DOHH2 (cell line): ENCODE data around the gene AMZ1.

Experiments used
- H3F3A ChIP-seq: fragments of 200-600 bp; sonication (generic), shearing (Covaris generic); 2 replicates; pipeline ENCODE4 v1.6.0; 2016; ENCODE audit warnings: antibody characterized with exemption, mild to moderate bottlenecking; ENCODE audit not compliant: control insufficient read depth, insufficient read depth
- H3K27ac ChIP-seq: fragments of 200-600 bp; sonication (generic); 2 replicates; pipeline ENCODE4 v1.5.1; 2014; ENCODE audit warnings: low read depth, mild to moderate bottlenecking, low read length, moderate library complexity
- H3K27me3 ChIP-seq: fragments of 200-600 bp; sonication (generic); 2 replicates; pipeline ENCODE4 v1.6.1; 2014; ENCODE audit warnings: mild to moderate bottlenecking, low read length, mixed read lengths; ENCODE audit not compliant: control insufficient read depth
- H3K36me3 ChIP-seq: fragments of 200-600 bp; sonication (generic); 2 replicates; pipeline ENCODE4 v1.6.1; 2014; ENCODE audit warnings: mild to moderate bottlenecking, low read length, moderate library complexity, mixed read lengths; ENCODE audit not compliant: control insufficient read depth
- H3K4me1 ChIP-seq: fragments of 200-600 bp; sonication (generic); 2 replicates; pipeline ENCODE4 v1.6.1; 2014; ENCODE audit warnings: mild to moderate bottlenecking, low read length, mixed read lengths; ENCODE audit not compliant: control insufficient read depth
- H3K4me2 ChIP-seq: fragments of 200-600 bp; sonication (generic); 2 replicates; pipeline ENCODE4 v1.6.0; 2014; ENCODE audit warnings: mild to moderate bottlenecking, low read length, moderate library complexity
- H3K4me3 ChIP-seq: fragments of 200-600 bp; sonication (generic); 2 replicates; pipeline ENCODE4 v1.5.1; 2014; ENCODE audit warnings: mild to moderate bottlenecking, low read length, mixed read lengths
- H3K79me2 ChIP-seq: fragments of 200-600 bp; sonication (generic); 2 replicates; pipeline ENCODE4 v1.6.1; 2014; ENCODE audit warnings: mild to moderate bottlenecking, low read length, mixed read lengths; ENCODE audit not compliant: control insufficient read depth
- H3K9me2 ChIP-seq: fragments of 200-600 bp; sonication (generic); replicated peaks from 2 replicates; pipeline ENCODE4 v1.6.1; 2014; ENCODE audit warnings: mild to moderate bottlenecking, low read length, mixed read lengths; ENCODE audit not compliant: control insufficient read depth
- H3K9me3 ChIP-seq: fragments of 200-600 bp; sonication (generic); 2 replicates; pipeline ENCODE4 v1.6.1; 2014; ENCODE audit warnings: antibody characterized with exemption, low read length, mixed read lengths; ENCODE audit not compliant: control insufficient read depth, insufficient read depth
- H4K20me1 ChIP-seq: fragments of 200-600 bp; sonication (generic); 2 replicates; pipeline ENCODE4 v1.6.0; 2014; ENCODE audit warnings: low read depth, mild to moderate bottlenecking, antibody characterized with exemption, low read length, moderate library complexity; ENCODE audit not compliant: control insufficient read depth, insufficient read depth
- CTCF ChIP-seq: fragments of 200-600 bp; sonication (generic); IDR thresholded peaks from one replicate; pipeline ENCODE4 v1.5.1; 2014; ENCODE audit warnings: antibody characterized with exemption, mild to moderate bottlenecking, low read depth, low read length; ENCODE audit not compliant: poor library complexity, severe bottlenecking
- EZH2phosphoT487 ChIP-seq: fragments of 200-600 bp; sonication (generic); IDR thresholded peaks from 2 replicates; pipeline ENCODE4 v1.6.1; 2017; ENCODE audit warnings: borderline replicate concordance, mild to moderate bottlenecking, antibody characterized with exemption, low read length, moderate library complexity, mixed read lengths

AMZ1 gene

GRCh38 chr7:2719007-2719406 is 31.0 kb downstream of the AMZ1 start:
- H4K20me1 ChIP-seq = peaks cover 18% of the 10 kb centered on the region; the same call in 1 of the 2 replicates
- no peaks in the 10 kb centered on the region for H3K79me2 ChIP-seq
- H3K36me3 ChIP-seq = no peaks in the 10 kb centered on the region
- H3K9me3 ChIP-seq = no peaks in the 10 kb centered on the region
- no peak overlapping the region for H3K4me3 ChIP-seq
- H3K4me1 ChIP-seq = peaks cover 37% of the 10 kb centered on the region
- peak; percentile 97 for TF ChIP-seq CTCF
- TF ChIP-seq EZH2phosphoT487 = no peak
- peaks cover 43% of the 10 kb centered on the region for H3K27me3 ChIP-seq
- no peak overlapping the region for H3K4me2 ChIP-seq
- peaks cover 7% of the 10 kb centered on the region for H3F3A ChIP-seq
- H3K27ac ChIP-seq = no peak overlapping the region
- H3K9me2 ChIP-seq = no peaks in the 10 kb centered on the region

- Histone ChIP-seq H3K27ac (no peak overlapping the region), H3K9me3 (no peaks in the 10 kb centered on the region), H3K36me3 (no peaks in the 10 kb centered on the region), H4K20me1 (peaks cover 18% of the 10 kb centered on the region; the same call in 1 of the 2 replicates), H3K79me2 (no peaks in the 10 kb centered on the region), H3F3A (peaks cover 7% of the 10 kb centered on the region), H3K9me2 (no peaks in the 10 kb centered on the region), H3K27me3 (peaks cover 33% of the 10 kb centered on the region), H3K4me2 (no peak overlapping the region), H3K4me1 (peaks cover 35% of the 10 kb centered on the region), H3K4me3 (no peak overlapping the region)
- TF ChIP-seq CTCF (no peak), EZH2phosphoT487 (no peak)
Measured at GRCh38 chr7:2720024-2720423, 32.0 kb downstream of the AMZ1 start.

GRCh38 chr7:2721842-2722241 is 33.8 kb downstream of the AMZ1 start:
- no peaks in the 10 kb centered on the region for H3K9me3 ChIP-seq
- TF ChIP-seq EZH2phosphoT487 (no peak), CTCF (no peak)
- no peaks in the 10 kb centered on the region for H3K9me2 ChIP-seq
- H3K4me1 ChIP-seq = peaks cover 20% of the 10 kb centered on the region
- no peaks in the 10 kb centered on the region for H3K36me3 ChIP-seq
- H3K27ac ChIP-seq = no peak overlapping the region
- no peak overlapping the region for H3K4me2 ChIP-seq
- peaks cover 9% of the 10 kb centered on the region; the same call in 1 of the 2 replicates for H4K20me1 ChIP-seq
- no peak overlapping the region for H3K4me3 ChIP-seq
- H3K79me2 ChIP-seq = no peaks in the 10 kb centered on the region
- peaks cover 15% of the 10 kb centered on the region for H3K27me3 ChIP-seq
- no peaks in the 10 kb centered on the region for H3F3A ChIP-seq

- Histone ChIP-seq H3K9me2 (no peaks in the 10 kb centered on the region), H4K20me1 (peaks cover 9% of the 10 kb centered on the region; the same call in 1 of the 2 replicates), H3K36me3 (no peaks in the 10 kb centered on the region), H3K27ac (no peak overlapping the region), H3K4me1 (peaks cover 15% of the 10 kb centered on the region), H3K79me2 (no peaks in the 10 kb centered on the region), H3K4me3 (no peak overlapping the region), H3K9me3 (no peaks in the 10 kb centered on the region), H3K4me2 (no peak overlapping the region), H3F3A (no peaks in the 10 kb centered on the region), H3K27me3 (peaks cover 9% of the 10 kb centered on the region; the same call in 1 of the 2 replicates)
- TF ChIP-seq EZH2phosphoT487 (no peak), CTCF (no peak)
Measured at GRCh38 chr7:2722591-2722990, 34.6 kb downstream of the AMZ1 start.
